Measurements from ENCODE around the gene PLEKHG7. TPM values are rescaled to one million over a fixed set of nuclear protein-coding genes. Genes with fewer than 3 reads are reported as not detected.
A peak's percentile ranks its signal among the peaks of the same experiment; 100 is the strongest.

PLEKHG7 gene
- total RNA-seq, 1 donor from 2014 or later: not detected

GRCh38 chr12:92756898-92757596, 54.3 kb downstream of the PLEKHG7 start:
- H3K36me3 ChIP-seq (ENCODE audit: control insufficient read depth, insufficient read depth, low read length): no peaks in the 10 kb centered on the region
- TF ChIP-seq CTCF (IDR thresholded peaks at IDR 0.05; ENCODE audit: insufficient read depth, low read length, poor library complexity, severe bottlenecking): no peak
- DNase-seq (ENCODE audit: low read depth): no peak
- H3K4me3 ChIP-seq (ENCODE audit: low read depth, low read length): no peak overlapping the region
- peaks cover 2% of the 10 kb centered on the region for H3K27me3 ChIP-seq (ENCODE audit: control insufficient read depth, insufficient read depth, low read length)

DNA sequence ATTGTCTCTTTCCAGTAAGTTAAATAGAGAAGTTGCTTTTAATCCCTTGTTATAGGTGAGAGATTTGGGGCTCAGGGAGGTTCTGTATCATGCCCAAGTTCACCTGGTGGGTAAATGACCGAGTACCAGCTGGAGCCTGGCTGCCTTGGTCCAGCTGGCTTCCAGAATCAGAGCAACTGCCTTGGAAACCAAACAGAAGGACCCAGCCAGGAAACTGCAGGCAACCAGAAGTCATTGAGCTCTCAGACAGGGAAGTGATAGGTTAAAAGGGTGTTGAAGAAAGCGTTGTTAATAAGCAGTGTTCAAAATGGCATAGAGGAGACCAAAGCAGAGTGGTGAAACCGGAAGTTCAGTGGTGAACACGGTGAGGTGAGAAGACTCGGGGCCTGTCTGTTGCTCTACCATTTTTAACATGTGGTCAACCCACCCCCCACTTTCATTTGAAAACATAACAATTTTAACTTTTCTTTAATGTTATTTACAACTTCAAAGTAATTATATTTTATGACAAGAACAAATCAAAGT, 54.9 kb downstream of the PLEKHG7 start:
- H3K27me3 ChIP-seq (ENCODE audit: control insufficient read depth, insufficient read depth, low read length): peaks cover 2% of the 10 kb centered on the region
- H3K4me3 ChIP-seq (ENCODE audit: low read depth, low read length): no peak overlapping the region
- TF ChIP-seq CTCF (IDR thresholded peaks at IDR 0.05; ENCODE audit: insufficient read depth, low read length, poor library complexity, severe bottlenecking): no peak

GRCh38 chr12:92759634-92760268, 57.0 kb downstream of the PLEKHG7 start:
- peak; percentile 76 for DNase-seq (ENCODE audit: low read depth)
- TF ChIP-seq CTCF (IDR thresholded peaks at IDR 0.05; ENCODE audit: insufficient read depth, low read length, poor library complexity, severe bottlenecking): no peak

More for the DNA sequence above, 54.9 kb downstream of the PLEKHG7 start:
- DNase-seq (ENCODE audit: low read depth): no peak
- no peaks in the 10 kb centered on the region for H3K36me3 ChIP-seq (ENCODE audit: control insufficient read depth, insufficient read depth, low read length)

GRCh38 chr12:92762773-92763172, 60.0 kb downstream of the PLEKHG7 start:
- no peak for DNase-seq (ENCODE audit: low read depth)
- H3K36me3 ChIP-seq (ENCODE audit: control insufficient read depth, insufficient read depth, low read length): no peaks in the 10 kb centered on the region
- no peak overlapping the region for H3K4me3 ChIP-seq (ENCODE audit: low read depth, low read length)
- H3K27me3 ChIP-seq (ENCODE audit: control insufficient read depth, insufficient read depth, low read length): no peaks in the 10 kb centered on the region
- no peak for TF ChIP-seq CTCF (IDR thresholded peaks at IDR 0.05; ENCODE audit: insufficient read depth, low read length, poor library complexity, severe bottlenecking)

More at GRCh38 chr12:92759634-92760268, 57.0 kb downstream of the PLEKHG7 start:
- no peaks in the 10 kb centered on the region for H3K36me3 ChIP-seq (ENCODE audit: control insufficient read depth, insufficient read depth, low read length)
- H3K27me3 ChIP-seq (ENCODE audit: control insufficient read depth, insufficient read depth, low read length): peaks cover 2% of the 10 kb centered on the region
- no peak overlapping the region for H3K4me3 ChIP-seq (ENCODE audit: low read depth, low read length)

DNA sequence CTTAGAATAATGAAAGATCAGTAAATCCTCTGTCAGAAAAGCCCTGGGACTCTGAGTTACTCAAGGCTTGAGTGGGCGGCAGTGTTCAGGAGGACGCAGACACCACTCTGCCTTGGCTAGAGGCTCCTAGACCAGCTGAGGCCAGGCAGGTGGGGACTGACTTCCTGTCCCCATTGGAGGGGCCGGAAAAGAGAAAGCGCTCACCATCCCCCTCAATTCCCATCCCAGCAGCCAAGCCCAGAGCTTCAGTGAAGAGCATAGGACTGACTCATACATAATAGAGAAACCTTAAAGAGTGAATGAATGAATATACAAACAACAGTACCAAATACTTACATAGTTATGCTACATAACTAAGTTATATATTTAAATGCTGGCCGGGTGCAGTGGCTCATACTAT, 62.0 kb downstream of the PLEKHG7 start:
- H3K36me3 ChIP-seq (ENCODE audit: control insufficient read depth, insufficient read depth, low read length): no peaks in the 10 kb centered on the region

More for the DNA sequence above, 62.0 kb downstream of the PLEKHG7 start:
- H3K4me3 ChIP-seq (ENCODE audit: low read depth, low read length): no peak overlapping the region
- no peak for DNase-seq (ENCODE audit: low read depth)
- H3K27me3 ChIP-seq (ENCODE audit: control insufficient read depth, insufficient read depth, low read length): no peaks in the 10 kb centered on the region
- no peak for TF ChIP-seq CTCF (IDR thresholded peaks at IDR 0.05; ENCODE audit: insufficient read depth, low read length, poor library complexity, severe bottlenecking)
